Measurements from ENCODE around the gene TMEM130. TPM values are rescaled to one million over a fixed set of nuclear protein-coding genes. Genes with fewer than 3 reads are reported as not detected.

The TMEM130 gene
- total and polyA plus RNA-seq, 9 of the 15 experiments (the other 6 are each of a cell fraction or from before 2014, with no cell fraction given): 0.07 TPM; not detected in 8

DNA sequence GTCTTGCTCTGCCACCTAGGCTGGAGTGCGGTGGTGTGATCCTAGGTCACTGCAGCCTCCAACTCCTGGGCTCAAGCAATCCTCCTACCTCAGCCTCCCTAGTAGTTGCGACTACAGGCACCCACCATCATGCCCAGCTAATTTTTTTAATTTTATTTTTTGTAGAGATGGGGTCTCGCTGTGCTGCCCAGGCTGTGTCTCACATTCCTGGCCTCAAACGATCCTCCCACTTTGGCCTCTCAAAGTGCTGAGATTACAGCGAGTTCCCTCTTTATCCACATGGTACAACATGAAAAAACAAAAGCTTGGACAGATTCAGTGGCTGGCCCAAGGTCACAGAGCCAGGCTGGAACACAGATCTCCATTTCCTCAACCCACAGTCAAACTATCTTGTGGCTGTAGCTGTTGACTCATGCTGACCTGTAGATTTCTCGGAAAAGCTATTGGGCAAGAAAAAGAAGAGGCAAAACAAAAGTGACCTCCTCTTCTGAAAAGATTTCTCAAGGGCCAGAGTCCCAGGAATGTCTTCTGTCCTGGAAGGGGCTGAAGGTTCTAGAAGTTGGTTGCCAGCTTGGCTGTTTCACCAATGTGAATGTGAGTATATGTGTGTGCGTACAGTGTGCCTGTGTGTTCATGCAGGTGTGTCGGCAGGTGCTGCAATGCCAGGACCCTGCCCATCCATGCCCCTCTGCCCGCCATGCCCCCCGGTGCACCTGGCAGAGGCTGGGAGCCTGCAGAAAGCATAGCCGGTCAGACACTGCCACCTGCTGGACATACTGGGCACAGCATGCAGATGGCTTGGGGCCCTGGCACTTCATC is 28.4 kb downstream of the TMEM130 start (continued):
- TF ChIP-seq HNRNPL (IDR thresholded peaks at IDR 0.05; ENCODE audit: low read depth, low read length): peak; percentile 71; the same call in 1 of the 2 replicates
- no peak for TF ChIP-seq FOS (IDR thresholded peaks at IDR 0.05; ENCODE audit: extremely low read depth, insufficient read length)
- no peak for TF ChIP-seq SNIP1 (IDR thresholded peaks at IDR 0.05; ENCODE audit: low read depth)
- TF ChIP-seq ZNF121 (CRISPR knock-in tag; conservative IDR thresholded peaks at IDR 0.05): peak; percentile 69
- TF ChIP-seq PATZ1 (CRISPR knock-in tag; IDR thresholded peaks at IDR 0.05; ENCODE audit: borderline replicate concordance): no peak
- 0 out of 2 replicates have a peak, but pooled peaks have one; percentile 16 for TF ChIP-seq L3MBTL2 (IDR thresholded peaks at IDR 0.05)
- no peak for TF ChIP-seq ZNF146 (CRISPR knock-in tag; IDR thresholded peaks at IDR 0.05; ENCODE audit: unreplicated experiment)
- TF ChIP-seq POLR3A (IDR thresholded peaks at IDR 0.05; ENCODE audit: borderline replicate concordance, extremely low read depth, insufficient read depth, insufficient read length): no peak
- TF ChIP-seq NUFIP1 (IDR thresholded peaks at IDR 0.05; ENCODE audit: partially characterized antibody): no peak
- peak; percentile 24 for TF ChIP-seq RBM25 (IDR thresholded peaks at IDR 0.05; ENCODE audit: low read depth, low read length, severe bottlenecking)
- TF ChIP-seq ZBTB11 (CRISPR knock-in tag; IDR thresholded peaks at IDR 0.05): no peak
- TF ChIP-seq TOE1 (IDR thresholded peaks at IDR 0.05; ENCODE audit: borderline replicate concordance): no peak
- 0 out of 2 replicates have a peak, but pooled peaks have one; percentile 59 for TF ChIP-seq TOE1 (CRISPR knock-in tag; IDR thresholded peaks at IDR 0.05; ENCODE audit: borderline replicate concordance, low read depth)
- peak; percentile 85 for TF ChIP-seq CC2D1A (IDR thresholded peaks at IDR 0.05)
- TF ChIP-seq MAZ (CRISPR knock-in tag; conservative IDR thresholded peaks at IDR 0.05 in 1 of 2, IDR thresholded peaks at IDR 0.05 in 1 of 2): 0 out of 4 replicates have a peak, but pooled peaks of 1 of the 2 experiments have one; percentile 32
- peak; percentile 56; the same call in 1 of the 2 replicates for TF ChIP-seq CTBP1 (IDR thresholded peaks at IDR 0.05; ENCODE audit: borderline replicate concordance)
- TF ChIP-seq RAD21 (CRISPR knock-in tag; conservative IDR thresholded peaks at IDR 0.05 in 1 of 2, IDR thresholded peaks at IDR 0.05 in 1 of 2): peak; percentile 97
- TF ChIP-seq TCF7L2 (IDR thresholded peaks at IDR 0.05; ENCODE audit: low read depth, low read length): no peak
- TF ChIP-seq ZNF23 (CRISPR knock-in tag; IDR thresholded peaks at IDR 0.05): no peak
- TF ChIP-seq, protein P1, sequence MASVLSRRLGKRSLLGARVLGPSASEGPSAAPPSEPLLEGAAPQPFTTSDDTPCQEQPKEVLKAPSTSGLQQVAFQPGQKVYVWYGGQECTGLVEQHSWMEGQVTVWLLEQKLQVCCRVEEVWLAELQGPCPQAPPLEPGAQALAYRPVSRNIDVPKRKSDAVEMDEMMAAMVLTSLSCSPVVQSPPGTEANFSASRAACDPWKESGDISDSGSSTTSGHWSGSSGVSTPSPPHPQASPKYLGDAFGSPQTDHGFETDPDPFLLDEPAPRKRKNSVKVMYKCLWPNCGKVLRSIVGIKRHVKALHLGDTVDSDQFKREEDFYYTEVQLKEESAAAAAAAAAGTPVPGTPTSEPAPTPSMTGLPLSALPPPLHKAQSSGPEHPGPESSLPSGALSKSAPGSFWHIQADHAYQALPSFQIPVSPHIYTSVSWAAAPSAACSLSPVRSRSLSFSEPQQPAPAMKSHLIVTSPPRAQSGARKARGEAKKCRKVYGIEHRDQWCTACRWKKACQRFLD (CRISPR knock-in tag; IDR thresholded peaks at IDR 0.05): no peak

All from K562 (cell line).